ENCODE data around the gene GET4.

DNA sequence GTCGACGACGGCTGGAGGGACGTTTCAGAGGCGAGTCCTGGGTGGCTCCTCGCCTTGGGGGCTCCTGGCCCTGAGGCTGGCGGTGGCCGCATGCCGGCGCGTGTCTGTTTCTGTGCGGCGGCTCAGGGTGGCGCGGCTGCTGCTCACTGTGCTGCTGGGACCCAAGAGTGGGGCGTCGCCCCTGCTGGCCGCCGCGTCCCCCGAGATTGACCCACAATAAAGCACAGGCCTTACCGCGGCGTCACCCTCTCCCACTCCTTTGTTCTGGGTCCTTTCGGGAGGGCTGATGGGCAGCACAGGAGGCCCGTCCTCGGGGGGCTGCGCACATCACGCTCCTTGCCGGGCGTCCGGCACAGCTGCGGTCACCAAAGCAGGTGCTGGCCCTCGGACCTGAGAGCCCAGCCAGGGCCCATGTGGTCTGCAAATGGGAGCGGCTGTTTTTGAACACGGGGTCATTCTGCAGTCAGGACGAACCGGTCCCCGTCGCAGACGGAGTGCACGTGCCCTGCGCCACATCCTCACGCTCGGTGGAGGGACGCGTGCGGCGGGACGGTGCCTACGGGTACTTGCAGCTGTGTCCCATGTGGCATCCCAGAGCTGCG lies 19.2 kb downstream of the GET4 start:
- TF ChIP-seq, protein P1, sequence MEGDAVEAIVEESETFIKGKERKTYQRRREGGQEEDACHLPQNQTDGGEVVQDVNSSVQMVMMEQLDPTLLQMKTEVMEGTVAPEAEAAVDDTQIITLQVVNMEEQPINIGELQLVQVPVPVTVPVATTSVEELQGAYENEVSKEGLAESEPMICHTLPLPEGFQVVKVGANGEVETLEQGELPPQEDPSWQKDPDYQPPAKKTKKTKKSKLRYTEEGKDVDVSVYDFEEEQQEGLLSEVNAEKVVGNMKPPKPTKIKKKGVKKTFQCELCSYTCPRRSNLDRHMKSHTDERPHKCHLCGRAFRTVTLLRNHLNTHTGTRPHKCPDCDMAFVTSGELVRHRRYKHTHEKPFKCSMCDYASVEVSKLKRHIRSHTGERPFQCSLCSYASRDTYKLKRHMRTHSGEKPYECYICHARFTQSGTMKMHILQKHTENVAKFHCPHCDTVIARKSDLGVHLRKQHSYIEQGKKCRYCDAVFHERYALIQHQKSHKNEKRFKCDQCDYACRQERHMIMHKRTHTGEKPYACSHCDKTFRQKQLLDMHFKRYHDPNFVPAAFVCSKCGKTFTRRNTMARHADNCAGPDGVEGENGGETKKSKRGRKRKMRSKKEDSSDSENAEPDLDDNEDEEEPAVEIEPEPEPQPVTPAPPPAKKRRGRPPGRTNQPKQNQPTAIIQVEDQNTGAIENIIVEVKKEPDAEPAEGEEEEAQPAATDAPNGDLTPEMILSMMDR (IDR thresholded peaks at IDR 0.05): no peak
- TF ChIP-seq POLR2AphosphoS5 (IDR thresholded peaks at IDR 0.05): no peak
- TF ChIP-seq EP300 (IDR thresholded peaks at IDR 0.05): no peak
- no peak for TF ChIP-seq POLR2A (IDR thresholded peaks at IDR 0.05)

Measured in gastroesophageal sphincter (tissue), 3 donors.